HepG2 (cell line): Measurements from ENCODE around the gene PTPRN. TPM values are rescaled to one million over a fixed set of nuclear protein-coding genes. Genes with fewer than 3 reads are reported as not detected.

Source experiments
- CEBPB ChIP-seq: IDR thresholded peaks from 2 replicates; pipeline ENCODE4 v1.6.1; 2011; ENCODE audit warnings: low read depth, low read length, improper control_type of control experiment, borderline replicate concordance
- MBD4 ChIP-seq: IDR thresholded peaks from 2 replicates; pipeline ENCODE4 v1.6.1; 2012; ENCODE audit warnings: low read length, inconsistent platforms, borderline replicate concordance
- NFIB ChIP-seq: sonication (generic); formaldehyde crosslinking; IDR thresholded peaks from 2 replicates; pipeline ENCODE4 v1.9.0; 2021; ENCODE audit warnings: missing genetic modification reagents, mild to moderate bottlenecking, borderline replicate concordance
- NR3C1 ChIP-seq: sonication (generic); formaldehyde crosslinking; IDR thresholded peaks from 2 replicates; pipeline ENCODE4 v1.4.0; 2020; ENCODE audit warnings: missing genetic modification reagents
- RARA ChIP-seq: IDR thresholded peaks from 2 replicates; pipeline ENCODE4 v1.6.1; 2016; ENCODE audit warnings: missing genetic modification reagents, missing compliant biosample characterization
- SALL2 ChIP-seq: sonication (generic); formaldehyde crosslinking; IDR thresholded peaks from 2 replicates; pipeline ENCODE4 v1.8.1; 2023; ENCODE audit warnings: mild to moderate bottlenecking, missing genetic modification reagents, inconsistent platforms
- SNAPC2 ChIP-seq: sonication (generic); formaldehyde crosslinking; IDR thresholded peaks from 2 replicates; pipeline ENCODE4 v1.8.1; 2022; ENCODE audit warnings: mild to moderate bottlenecking, missing genetic modification reagents
- ZNF562 ChIP-seq: sonication (generic); formaldehyde crosslinking; IDR thresholded peaks from 2 replicates; pipeline ENCODE4 v1.8.0; 2022; ENCODE audit warnings: missing genetic modification reagents, borderline replicate concordance
- polyA plus RNA-seq, 8 experiments: library from polyadenylated mRNA; depleted of rRNA in 3 of 8; stranded (reverse) in 7 of 8; unstranded in 1 of 8; fragments of >200 nt; fragmentation: Illumina TruSeq in 4 of 8; extraction: Trizol in 4 of 8; gene quantifications; 2 replicates each; pipeline versions ENCODE4 v1.2.1 to v1.2.3, GENCODE V29; 2011 to 2016; ENCODE audit warnings: low read depth in 4 of 8, missing spikeins in 1 of 8, mixed read lengths in 1 of 8; ENCODE audit not compliant: insufficient read depth in 1 of 8
- total RNA-seq, 5 experiments: library from RNA; depleted of rRNA; stranded (reverse); fragments of >200 nt; fragmentation: Illumina TruSeq; extraction: Trizol; gene quantifications; 2 replicates each; pipeline ENCODE4 v1.2.3, GENCODE V29; 2016; ENCODE audit warnings: low read depth in 1 of 5
- TF ChIP-seq, protein P1 (sequence below): sonication (generic); formaldehyde crosslinking; IDR thresholded peaks from 2 replicates; pipeline ENCODE4 v1.4.0; 2020; ENCODE audit warnings: missing genetic modification reagents, low read depth, mild to moderate bottlenecking, borderline replicate concordance
- TF ChIP-seq, protein P2 (sequence below): sonication (generic); formaldehyde crosslinking; IDR thresholded peaks from 2 replicates; pipeline ENCODE4 v1.5.0; 2020; ENCODE audit warnings: missing genetic modification reagents
- TF ChIP-seq, protein P3 (sequence below): sonication (generic); formaldehyde crosslinking; IDR thresholded peaks from 2 replicates; pipeline ENCODE4 v1.4.0; 2020; ENCODE audit warnings: missing genetic modification reagents, borderline replicate concordance
- TF ChIP-seq, protein P4 (sequence below): sonication (generic); formaldehyde crosslinking; IDR thresholded peaks from 2 replicates; pipeline ENCODE4 v1.8.1; 2023; ENCODE audit warnings: mild to moderate bottlenecking, missing genetic modification reagents, borderline replicate concordance
- TF ChIP-seq, protein P5 (sequence below): sonication (generic); formaldehyde crosslinking; IDR thresholded peaks from 2 replicates; pipeline ENCODE4 v1.4.0; 2020; ENCODE audit warnings: missing genetic modification reagents, mild to moderate bottlenecking, borderline replicate concordance
- TF ChIP-seq, protein P6 (sequence below): sonication (generic); formaldehyde crosslinking; IDR thresholded peaks from 2 replicates; pipeline ENCODE4 v1.8.1; 2023; ENCODE audit warnings: mild to moderate bottlenecking, inconsistent platforms, moderate library complexity, missing genetic modification reagents, borderline replicate concordance
- TF ChIP-seq, protein P7 (sequence below): sonication (generic); formaldehyde crosslinking; IDR thresholded peaks from 2 replicates; pipeline ENCODE4 v1.4.0; 2020; ENCODE audit warnings: low read depth, mild to moderate bottlenecking, missing genetic modification reagents
- TF ChIP-seq, protein P8 (sequence below): IDR thresholded peaks from 2 replicates; pipeline ENCODE4 v1.6.1; 2018; ENCODE audit warnings: missing genetic modification reagents

Gene PTPRN
- total and polyA plus RNA-seq, 2 of the 13 experiments (the other 11 are each of a cell fraction or from before 2014, with no cell fraction given): 0.26 TPM; not detected in 1

DNA sequence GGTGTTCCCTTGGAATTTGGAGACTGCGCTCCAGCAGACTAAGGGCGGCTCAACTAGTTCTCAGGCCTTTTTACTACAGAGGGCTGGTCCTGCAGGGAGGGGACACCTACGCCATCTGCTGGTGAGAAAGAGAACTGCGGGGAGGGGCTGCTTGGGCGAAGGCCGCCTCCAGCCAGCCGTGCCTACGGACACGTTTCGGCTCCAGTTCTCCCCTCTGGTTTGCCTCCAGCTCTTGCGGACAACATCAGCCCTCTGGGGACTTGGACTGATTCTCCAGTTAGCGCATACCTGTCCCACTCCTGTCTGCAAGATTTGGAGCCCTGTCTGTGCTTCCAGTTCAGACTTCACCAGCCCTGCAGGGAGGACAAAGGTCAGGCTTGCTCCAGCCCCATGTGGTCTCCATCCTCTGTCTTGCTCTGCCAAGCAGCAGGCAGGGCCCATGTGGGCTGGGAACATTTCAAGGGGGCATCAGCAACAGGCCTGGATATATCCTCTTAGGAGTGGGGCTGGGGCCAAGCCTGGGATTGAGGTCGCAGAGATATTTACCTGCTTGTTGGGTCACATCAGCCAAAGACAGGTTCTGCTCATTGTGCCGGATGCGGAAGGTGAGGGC is 10.3 kb downstream of the PTPRN start (continued):
- no peak for TF ChIP-seq NR3C1
- TF ChIP-seq, protein P1, sequence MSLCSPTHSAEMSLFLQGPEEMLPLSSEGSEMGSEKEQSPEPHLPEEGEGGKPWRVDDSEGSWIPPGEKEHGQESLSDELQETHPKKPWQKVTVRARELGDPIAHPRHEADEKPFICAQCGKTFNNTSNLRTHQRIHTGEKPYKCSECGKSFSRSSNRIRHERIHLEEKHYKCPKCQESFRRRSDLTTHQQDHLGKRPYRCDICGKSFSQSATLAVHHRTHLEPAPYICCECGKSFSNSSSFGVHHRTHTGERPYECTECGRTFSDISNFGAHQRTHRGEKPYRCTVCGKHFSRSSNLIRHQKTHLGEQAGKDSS (CRISPR knock-in tag): 0 out of 2 replicates have a peak, but pooled peaks have one; percentile 57
- 0 out of 2 replicates have a peak, but pooled peaks have one; percentile 37 for TF ChIP-seq SNAPC2 (CRISPR knock-in tag)
- TF ChIP-seq, protein P2, sequence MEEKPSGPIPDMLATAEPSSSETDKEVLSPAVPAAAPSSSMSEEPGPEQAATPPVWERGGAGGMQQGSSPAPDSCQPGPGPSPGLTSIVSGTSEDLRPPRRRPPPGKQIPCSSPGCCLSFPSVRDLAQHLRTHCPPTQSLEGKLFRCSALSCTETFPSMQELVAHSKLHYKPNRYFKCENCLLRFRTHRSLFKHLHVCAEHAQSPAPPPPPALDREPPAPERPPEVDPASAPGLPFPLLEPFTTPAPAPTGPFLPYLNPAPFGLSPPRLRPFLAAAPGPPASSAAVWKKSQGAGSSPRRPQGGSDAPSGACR (CRISPR knock-in tag): no peak
- TF ChIP-seq, protein P3, sequence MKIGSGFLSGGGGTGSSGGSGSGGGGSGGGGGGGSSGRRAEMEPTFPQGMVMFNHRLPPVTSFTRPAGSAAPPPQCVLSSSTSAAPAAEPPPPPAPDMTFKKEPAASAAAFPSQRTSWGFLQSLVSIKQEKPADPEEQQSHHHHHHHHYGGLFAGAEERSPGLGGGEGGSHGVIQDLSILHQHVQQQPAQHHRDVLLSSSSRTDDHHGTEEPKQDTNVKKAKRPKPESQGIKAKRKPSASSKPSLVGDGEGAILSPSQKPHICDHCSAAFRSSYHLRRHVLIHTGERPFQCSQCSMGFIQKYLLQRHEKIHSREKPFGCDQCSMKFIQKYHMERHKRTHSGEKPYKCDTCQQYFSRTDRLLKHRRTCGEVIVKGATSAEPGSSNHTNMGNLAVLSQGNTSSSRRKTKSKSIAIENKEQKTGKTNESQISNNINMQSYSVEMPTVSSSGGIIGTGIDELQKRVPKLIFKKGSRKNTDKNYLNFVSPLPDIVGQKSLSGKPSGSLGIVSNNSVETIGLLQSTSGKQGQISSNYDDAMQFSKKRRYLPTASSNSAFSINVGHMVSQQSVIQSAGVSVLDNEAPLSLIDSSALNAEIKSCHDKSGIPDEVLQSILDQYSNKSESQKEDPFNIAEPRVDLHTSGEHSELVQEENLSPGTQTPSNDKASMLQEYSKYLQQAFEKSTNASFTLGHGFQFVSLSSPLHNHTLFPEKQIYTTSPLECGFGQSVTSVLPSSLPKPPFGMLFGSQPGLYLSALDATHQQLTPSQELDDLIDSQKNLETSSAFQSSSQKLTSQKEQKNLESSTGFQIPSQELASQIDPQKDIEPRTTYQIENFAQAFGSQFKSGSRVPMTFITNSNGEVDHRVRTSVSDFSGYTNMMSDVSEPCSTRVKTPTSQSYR: no peak
- no peak for TF ChIP-seq MBD4
- no peak for TF ChIP-seq SALL2 (CRISPR knock-in tag)
- no peak for TF ChIP-seq ZNF562
- TF ChIP-seq, protein P4, sequence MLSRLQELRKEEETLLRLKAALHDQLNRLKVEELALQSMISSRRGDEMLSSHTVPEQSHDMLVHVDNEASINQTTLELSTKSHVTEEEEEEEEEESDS (CRISPR knock-in tag): no peak
- TF ChIP-seq, protein P5, sequence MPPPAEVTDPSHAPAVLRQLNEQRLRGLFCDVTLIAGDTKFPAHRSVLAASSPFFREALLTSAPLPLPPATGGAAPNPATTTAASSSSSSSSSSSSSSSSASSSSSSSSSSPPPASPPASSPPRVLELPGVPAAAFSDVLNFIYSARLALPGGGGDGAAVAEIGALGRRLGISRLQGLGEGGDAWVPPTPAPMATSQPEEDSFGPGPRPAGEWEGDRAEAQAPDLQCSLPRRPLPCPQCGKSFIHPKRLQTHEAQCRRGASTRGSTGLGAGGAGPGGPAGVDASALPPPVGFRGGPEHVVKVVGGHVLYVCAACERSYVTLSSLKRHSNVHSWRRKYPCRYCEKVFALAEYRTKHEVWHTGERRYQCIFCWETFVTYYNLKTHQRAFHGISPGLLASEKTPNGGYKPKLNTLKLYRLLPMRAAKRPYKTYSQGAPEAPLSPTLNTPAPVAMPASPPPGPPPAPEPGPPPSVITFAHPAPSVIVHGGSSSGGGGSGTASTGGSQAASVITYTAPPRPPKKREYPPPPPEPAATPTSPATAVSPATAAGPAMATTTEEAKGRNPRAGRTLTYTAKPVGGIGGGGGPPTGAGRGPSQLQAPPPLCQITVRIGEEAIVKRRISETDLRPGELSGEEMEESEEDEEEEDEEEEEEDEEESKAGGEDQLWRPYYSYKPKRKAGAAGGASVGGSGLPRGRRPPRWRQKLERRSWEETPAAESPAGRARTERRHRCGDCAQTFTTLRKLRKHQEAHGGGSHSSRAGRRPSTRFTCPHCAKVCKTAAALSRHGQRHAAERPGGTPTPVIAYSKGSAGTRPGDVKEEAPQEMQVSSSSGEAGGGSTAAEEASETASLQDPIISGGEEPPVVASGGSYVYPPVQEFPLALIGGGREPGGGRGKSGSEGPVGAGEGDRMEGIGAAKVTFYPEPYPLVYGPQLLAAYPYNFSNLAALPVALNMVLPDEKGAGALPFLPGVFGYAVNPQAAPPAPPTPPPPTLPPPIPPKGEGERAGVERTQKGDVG (CRISPR knock-in tag): no peak
- TF ChIP-seq RARA (CRISPR knock-in tag): no peak
- no peak for TF ChIP-seq CEBPB
- TF ChIP-seq, protein P6, sequence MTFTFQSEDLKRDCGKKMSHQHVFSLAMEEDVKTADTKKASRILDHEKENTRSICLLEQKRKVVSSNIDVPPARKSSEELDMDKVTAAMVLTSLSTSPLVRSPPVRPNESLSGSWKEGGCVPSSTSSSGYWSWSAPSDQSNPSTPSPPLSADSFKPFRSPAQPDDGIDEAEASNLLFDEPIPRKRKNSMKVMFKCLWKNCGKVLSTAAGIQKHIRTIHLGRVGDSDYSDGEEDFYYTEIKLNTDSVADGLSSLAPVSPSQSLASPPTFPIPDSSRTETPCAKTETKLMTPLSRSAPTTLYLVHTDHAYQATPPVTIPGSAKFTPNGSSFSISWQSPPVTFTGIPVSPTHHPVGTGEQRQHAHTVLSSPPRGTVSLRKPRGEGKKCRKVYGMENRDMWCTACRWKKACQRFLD: no peak
- TF ChIP-seq, protein P7, sequence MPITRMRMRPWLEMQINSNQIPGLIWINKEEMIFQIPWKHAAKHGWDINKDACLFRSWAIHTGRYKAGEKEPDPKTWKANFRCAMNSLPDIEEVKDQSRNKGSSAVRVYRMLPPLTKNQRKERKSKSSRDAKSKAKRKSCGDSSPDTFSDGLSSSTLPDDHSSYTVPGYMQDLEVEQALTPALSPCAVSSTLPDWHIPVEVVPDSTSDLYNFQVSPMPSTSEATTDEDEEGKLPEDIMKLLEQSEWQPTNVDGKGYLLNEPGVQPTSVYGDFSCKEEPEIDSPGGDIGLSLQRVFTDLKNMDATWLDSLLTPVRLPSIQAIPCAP: no peak
- TF ChIP-seq NFIB: no peak
- TF ChIP-seq, protein P8, sequence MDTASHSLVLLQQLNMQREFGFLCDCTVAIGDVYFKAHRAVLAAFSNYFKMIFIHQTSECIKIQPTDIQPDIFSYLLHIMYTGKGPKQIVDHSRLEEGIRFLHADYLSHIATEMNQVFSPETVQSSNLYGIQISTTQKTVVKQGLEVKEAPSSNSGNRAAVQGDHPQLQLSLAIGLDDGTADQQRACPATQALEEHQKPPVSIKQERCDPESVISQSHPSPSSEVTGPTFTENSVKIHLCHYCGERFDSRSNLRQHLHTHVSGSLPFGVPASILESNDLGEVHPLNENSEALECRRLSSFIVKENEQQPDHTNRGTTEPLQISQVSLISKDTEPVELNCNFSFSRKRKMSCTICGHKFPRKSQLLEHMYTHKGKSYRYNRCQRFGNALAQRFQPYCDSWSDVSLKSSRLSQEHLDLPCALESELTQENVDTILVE: 0 out of 2 replicates have a peak, but pooled peaks have one; percentile 27
